ENCODE measurements around the gene NUDT11. TPM values are rescaled to one million over a fixed set of nuclear protein-coding genes. Genes with fewer than 3 reads are reported as not detected.
A peak's percentile ranks its signal among the peaks of the same experiment; 100 is the strongest.
"Not testable (repeated sequence)": the region's sequence is repeated elsewhere in the genome, so short reads cannot be mapped to it uniquely, and the experiment has no call there.

Gene NUDT11
- total RNA-seq, result 17.9 and 20.2 TPM in 2 replicates
- long read RNA-seq, transcript NUDT11-201 (2 exons, 2,385 nt), result major isoform, 119 of 119 reads
- long read RNA-seq, partial matches to known transcripts, result 0 of 119 reads
- long read RNA-seq, other reads (novel, unspliced or antisense), result 0 of 119 reads

- H3K4me3 Mint-ChIP-seq (ENCODE audit: low read depth), result peak within 1 kb of the TSS; percentile 86
- peaks cover 10% of the 10 kb centered on the region for H3K9me3 Mint-ChIP-seq (ENCODE audit: low read depth)
- no peak for TF ChIP-seq CTCF (IDR thresholded peaks at IDR 0.05; ENCODE audit: unreplicated experiment)
- peak within 1 kb of the TSS; percentile 98 for H3K27ac Mint-ChIP-seq
- no peaks in the 10 kb centered on the region for H3K27me3 Mint-ChIP-seq
- H3K4me1 Mint-ChIP-seq (ENCODE audit: low read depth), result peaks cover 8% of the 10 kb centered on the region
- peak; percentile 68 for DNase-seq (ENCODE audit: low spot score, unreplicated experiment)
- no peaks in the 10 kb centered on the region for H3K36me3 Mint-ChIP-seq (ENCODE audit: insufficient read depth)
Observed at GRCh38 chrX:51496501-51497291, at the start of gene NUDT11. NUDT11 (minus strand) TSS chrX:51496592; CDS start chrX:51496444, 148 bp downstream.

GRCh38 chrX:51520393-51520792 is 24.0 kb upstream of the NUDT11 start:
- Mint-ChIP-seq H3K27ac (no peak overlapping the region), H3K9me3 (ENCODE audit: low read depth) (peaks cover 19% of the 10 kb centered on the region), H3K4me3 (ENCODE audit: low read depth) (no peak overlapping the region), H3K36me3 (ENCODE audit: insufficient read depth) (no peaks in the 10 kb centered on the region), H3K4me1 (ENCODE audit: low read depth) (peaks cover 2% of the 10 kb centered on the region), H3K27me3 (no peaks in the 10 kb centered on the region)
- no peak for TF ChIP-seq CTCF (IDR thresholded peaks at IDR 0.05; ENCODE audit: unreplicated experiment)
- DNase-seq (ENCODE audit: low spot score, unreplicated experiment), result no peak

- H3K36me3 Mint-ChIP-seq (ENCODE audit: insufficient read depth); H3K27me3 Mint-ChIP-seq; DNase-seq (ENCODE audit: low spot score, unreplicated experiment); H3K4me1 Mint-ChIP-seq (ENCODE audit: low read depth); H3K27ac Mint-ChIP-seq; H3K4me3 Mint-ChIP-seq (ENCODE audit: low read depth): not testable (repeated sequence)
- H3K9me3 Mint-ChIP-seq (ENCODE audit: low read depth), result peaks cover 19% of the 10 kb centered on the region
Observed at GRCh38 chrX:51519131-51519530, 22.7 kb upstream of the NUDT11 start.

GRCh38 chrX:51507551-51507950 is 11.2 kb upstream of the NUDT11 start:
- Mint-ChIP-seq H3K36me3 (ENCODE audit: insufficient read depth) (no peaks in the 10 kb centered on the region), H3K4me1 (ENCODE audit: low read depth) (no peaks in the 10 kb centered on the region), H3K27ac (no peak overlapping the region), H3K4me3 (ENCODE audit: low read depth) (no peak overlapping the region), H3K9me3 (ENCODE audit: low read depth) (peaks cover 25% of the 10 kb centered on the region), H3K27me3 (no peaks in the 10 kb centered on the region)
- DNase-seq (ENCODE audit: low spot score, unreplicated experiment), result no peak
- TF ChIP-seq CTCF (IDR thresholded peaks at IDR 0.05; ENCODE audit: unreplicated experiment), result no peak

- not testable (repeated sequence) for H3K36me3 Mint-ChIP-seq (ENCODE audit: insufficient read depth); H3K9me3 Mint-ChIP-seq (ENCODE audit: low read depth); H3K27me3 Mint-ChIP-seq; DNase-seq (ENCODE audit: low spot score, unreplicated experiment); H3K4me1 Mint-ChIP-seq (ENCODE audit: low read depth)
- Mint-ChIP-seq H3K27ac (peak overlapping the region; percentile 91), H3K4me3 (ENCODE audit: low read depth) (peak overlapping the region; percentile 86)
Observed at GRCh38 chrX:51495701-51496488, 497 bp downstream of the NUDT11 start.

GRCh38 chrX:51494409-51494808 is 2.0 kb downstream of the NUDT11 start:
- Mint-ChIP-seq H3K4me1 (ENCODE audit: low read depth) (peaks cover 8% of the 10 kb centered on the region), H3K27me3 (no peaks in the 10 kb centered on the region), H3K4me3 (ENCODE audit: low read depth) (peak overlapping the region; percentile 86), H3K27ac (no peak overlapping the region), H3K9me3 (ENCODE audit: low read depth) (peaks cover 10% of the 10 kb centered on the region), H3K36me3 (ENCODE audit: insufficient read depth) (peaks cover 2% of the 10 kb centered on the region)
- no peak for DNase-seq (ENCODE audit: low spot score, unreplicated experiment)
- peak; percentile 20 for TF ChIP-seq CTCF (IDR thresholded peaks at IDR 0.05; ENCODE audit: unreplicated experiment)

Data from progenitor cell of endocrine pancreas (in vitro differentiated cells).